Ovary (tissue), 3 donors: ENCODE results near the gene CRIM1.

ENCODE experiments used
- EP300 ChIP-seq: sonication (generic); formaldehyde crosslinking; IDR thresholded peaks from one replicate; pipeline ENCODE4 v1.6.1; 2017; ENCODE audit warnings: antibody characterized with exemption
- POLR2A ChIP-seq: fragments of 450-650 bp; IDR thresholded peaks from one replicate; pipeline ENCODE4 v1.6.1; 2017; ENCODE audit warnings: antibody characterized with exemption, mild to moderate bottlenecking, moderate library complexity
- TF ChIP-seq, protein P1 (sequence below), 3 donors: fragments of 450-650 bp in 2 of 3; fragments of 200-600 bp in 1 of 3; IDR thresholded peaks; one replicate each; pipeline versions ENCODE4 v1.5.1 to v1.8.0; 2016 to 2022; ENCODE audit warnings: antibody characterized with exemption in 3 of 3, mild to moderate bottlenecking in 1 of 3
- donor health status: DM: no; HTN: no; CAD: no.

GRCh38 chr2:36380624-36381481 is 25.3 kb downstream of the CRIM1 start:
- TF ChIP-seq, protein P1, sequence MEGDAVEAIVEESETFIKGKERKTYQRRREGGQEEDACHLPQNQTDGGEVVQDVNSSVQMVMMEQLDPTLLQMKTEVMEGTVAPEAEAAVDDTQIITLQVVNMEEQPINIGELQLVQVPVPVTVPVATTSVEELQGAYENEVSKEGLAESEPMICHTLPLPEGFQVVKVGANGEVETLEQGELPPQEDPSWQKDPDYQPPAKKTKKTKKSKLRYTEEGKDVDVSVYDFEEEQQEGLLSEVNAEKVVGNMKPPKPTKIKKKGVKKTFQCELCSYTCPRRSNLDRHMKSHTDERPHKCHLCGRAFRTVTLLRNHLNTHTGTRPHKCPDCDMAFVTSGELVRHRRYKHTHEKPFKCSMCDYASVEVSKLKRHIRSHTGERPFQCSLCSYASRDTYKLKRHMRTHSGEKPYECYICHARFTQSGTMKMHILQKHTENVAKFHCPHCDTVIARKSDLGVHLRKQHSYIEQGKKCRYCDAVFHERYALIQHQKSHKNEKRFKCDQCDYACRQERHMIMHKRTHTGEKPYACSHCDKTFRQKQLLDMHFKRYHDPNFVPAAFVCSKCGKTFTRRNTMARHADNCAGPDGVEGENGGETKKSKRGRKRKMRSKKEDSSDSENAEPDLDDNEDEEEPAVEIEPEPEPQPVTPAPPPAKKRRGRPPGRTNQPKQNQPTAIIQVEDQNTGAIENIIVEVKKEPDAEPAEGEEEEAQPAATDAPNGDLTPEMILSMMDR (IDR thresholded peaks at IDR 0.05), result no peak
- no peak for TF ChIP-seq EP300
- no peak for TF ChIP-seq POLR2A
